Thyroid gland (tissue), 4 donors: Measurements from ENCODE around the gene PGAP3. TPM values are rescaled to one million over a fixed set of nuclear protein-coding genes. Genes with fewer than 3 reads are reported as not detected.
A peak's percentile ranks its signal among the peaks of the same experiment; 100 is the strongest.

ENCODE experiments used
- DNase-seq, 2 donors: peaks; one replicate each; pipeline ENCODE4 v3.0.0-alpha.2; 2019
- H3K27ac ChIP-seq, 3 donors: fragments of 200-600 bp; sonication (generic); 1 replicate in 2 of 3; 2 replicates in 1 of 3; pipeline ENCODE4 v1.5.1; 2016 to 2019; ENCODE audit warnings: mild to moderate bottlenecking in 1 of 3, moderate library complexity in 1 of 3
- H3K27me3 ChIP-seq: fragments of 200-600 bp; sonication (generic); one replicate; pipeline ENCODE4 v1.5.1; 2019
- H3K36me3 ChIP-seq, 2 donors: fragments of 200-600 bp; sonication (generic); one replicate each; pipeline ENCODE4 v1.5.1; 2016 to 2019
- H3K4me1 ChIP-seq, 2 donors: fragments of 200-600 bp; sonication (generic); one replicate each; pipeline ENCODE4 v1.5.1; 2017 to 2019
- H3K4me3 ChIP-seq, 3 donors: fragments of 200-600 bp; sonication (generic); replicated peaks in 1 of 3; 1 replicate in 2 of 3; 2 replicates in 1 of 3; pipeline ENCODE4 v1.5.1; 2016; ENCODE audit warnings: mild to moderate bottlenecking in 1 of 3
- H3K9me3 ChIP-seq: fragments of 200-600 bp; sonication (generic); one replicate; pipeline ENCODE4 v1.5.1; 2017
- CTCF ChIP-seq, 6 experiments: fragments of 200-600 bp in 3 of 6; fragments of 450-650 bp in 3 of 6; sonication (generic) in 3 of 6; IDR thresholded peaks; one replicate each; pipeline ENCODE4 v1.5.1; 2016 to 2019; ENCODE audit warnings: antibody characterized with exemption in 6 of 6, mild to moderate bottlenecking in 2 of 6, inconsistent platforms in 1 of 6, moderate library complexity in 1 of 6
- POLR2A ChIP-seq, 2 donors: fragments of 450-650 bp; IDR thresholded peaks; one replicate each; pipeline ENCODE4 v1.6.1; 2017; ENCODE audit warnings: antibody characterized with exemption in 2 of 2, mild to moderate bottlenecking in 2 of 2, moderate library complexity in 1 of 2
- WGBS, 2 donors: methylation state at CpG; one replicate each; pipeline ENCODE4 v1.1.5; 2017; 5-methylcytosine and 5-hydroxymethylcytosine counted together
- intact Hi-C: fragments of 100-400 bp; cut with DNase I; formaldehyde crosslinking; loops from one replicate; pipeline ENCODE4 v1.15.1; 2023
- total RNA-seq, 4 donors: library from RNA; depleted of rRNA; stranded (reverse); fragments of >200 nt; gene quantifications; one replicate each; pipeline ENCODE4 v1.2.3, GENCODE V29; 2016

Gene PGAP3
- total RNA-seq, 4 donors from 2014 or later, result 55.6 to 88.1 (median 72.7) TPM

GRCh38 chr17:39683295-39683939 is 4.4 kb downstream of the PGAP3 start:
- 89 to 95% methylated on average over 9 of the region's 9 CpGs for WGBS, 2 donors

DNA sequence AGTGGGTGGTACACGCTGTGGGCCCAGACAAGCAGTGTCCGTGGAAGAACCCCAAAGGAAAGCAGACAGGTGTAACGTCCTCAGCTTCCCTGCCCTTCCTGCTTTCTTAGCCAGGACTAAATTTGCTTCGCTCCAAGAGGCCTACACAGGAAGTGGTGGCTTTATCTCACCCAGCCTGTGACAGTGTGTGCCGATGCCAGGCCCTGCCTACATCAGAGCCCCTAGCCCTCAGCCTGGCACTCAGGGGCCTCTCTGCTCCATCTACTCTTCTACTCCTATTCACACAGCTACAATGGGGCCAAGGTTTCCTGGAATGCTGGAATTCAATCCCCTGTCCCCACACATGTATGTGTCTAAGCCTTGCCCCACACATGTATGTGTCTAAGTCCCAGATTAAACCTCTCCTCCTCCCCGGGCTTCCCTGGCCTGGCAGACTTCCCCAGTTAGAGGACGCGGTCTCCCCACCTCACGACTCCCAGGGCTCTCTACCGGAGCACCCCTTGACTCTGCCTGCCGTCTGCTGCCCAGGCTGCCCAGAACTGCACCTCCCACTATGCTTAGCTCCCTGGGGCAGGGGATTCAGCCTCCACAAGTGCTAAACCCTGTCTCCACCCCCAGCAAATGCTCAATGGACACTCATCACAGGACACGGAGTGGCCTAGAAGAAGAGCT is 8.2 kb downstream of the PGAP3 start:
- WGBS, 2 donors, result 75 to 87% methylated on average over 12 of the region's 12 CpGs
- Histone ChIP-seq H3K4me3 (no peak overlapping the region), H3K27ac (peak overlapping the region; percentile 91 to 95 (median 93)), H3K4me1 (peaks cover 48 to 59% of the 10 kb centered on the region in 2 donors), H3K9me3 (no peaks in the 10 kb centered on the region), H3K27me3 (no peaks in the 10 kb centered on the region), H3K36me3 (peaks cover 0 to 5% of the 10 kb centered on the region in 2 donors)
- no peak for TF ChIP-seq POLR2A (IDR thresholded peaks at IDR 0.05)
- TF ChIP-seq CTCF (IDR thresholded peaks at IDR 0.05), result no peak
- DNase-seq, result no peak
- intact Hi-C loops, result no loop called here

More at GRCh38 chr17:39683295-39683939, 4.4 kb downstream of the PGAP3 start:
- no peaks in the 10 kb centered on the region for H3K27me3 ChIP-seq
- no peak for DNase-seq
- TF ChIP-seq CTCF (IDR thresholded peaks at IDR 0.05), result no peak
- TF ChIP-seq POLR2A (IDR thresholded peaks at IDR 0.05), result no peak
- no peaks in the 10 kb centered on the region for H3K9me3 ChIP-seq
- no peak overlapping the region for H3K4me3 ChIP-seq
- H3K36me3 ChIP-seq, result peaks cover 0 to 5% of the 10 kb centered on the region in 2 donors
- H3K4me1 ChIP-seq, result peaks cover 13 to 35% of the 10 kb centered on the region in 2 donors
- no peak overlapping the region for H3K27ac ChIP-seq
- intact Hi-C loops, result no loop called here

DNA sequence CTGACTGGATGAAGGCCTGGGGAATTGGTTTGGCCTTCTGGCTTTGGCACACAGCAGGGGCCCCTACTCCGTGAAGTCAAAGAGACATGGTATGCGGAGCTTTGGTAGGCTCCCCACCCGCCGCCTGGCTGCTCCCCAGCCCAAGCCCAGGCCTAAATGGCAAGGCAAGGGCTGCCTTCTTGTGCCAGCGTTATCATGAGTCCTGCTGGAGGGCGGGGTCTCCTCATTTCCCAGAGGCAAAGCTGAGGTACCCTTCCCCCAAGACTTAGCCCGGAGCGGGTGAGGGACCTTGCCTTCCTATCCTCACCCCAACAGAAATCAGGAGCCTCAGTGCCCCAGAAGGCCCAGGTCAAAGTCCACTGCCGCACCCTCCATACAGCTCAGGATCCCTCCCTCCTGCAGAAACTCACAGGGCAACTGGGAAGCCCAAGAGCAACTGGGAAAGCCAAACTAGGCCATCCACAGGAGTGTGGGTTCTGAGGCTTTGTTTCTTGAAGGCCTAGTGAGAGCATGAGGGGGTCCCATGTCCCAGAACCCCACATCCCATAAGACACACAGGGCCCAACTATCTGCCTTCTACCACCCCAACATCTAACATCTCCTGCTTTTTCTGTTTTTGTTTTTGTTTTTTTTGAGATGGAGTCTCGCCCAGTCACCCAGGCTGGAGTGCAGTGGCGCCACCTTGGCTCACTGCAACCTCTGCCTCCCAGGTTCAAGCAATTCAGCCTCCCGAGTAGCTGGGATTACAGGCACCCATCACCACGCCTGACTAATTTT is 9.3 kb downstream of the PGAP3 start:
- Histone ChIP-seq H3K4me1 (peaks cover 49 to 62% of the 10 kb centered on the region in 2 donors), H3K27ac (peak overlapping the region; percentile 91 to 95 (median 93)), H3K4me3 (no peak overlapping the region), H3K27me3 (no peaks in the 10 kb centered on the region), H3K9me3 (no peaks in the 10 kb centered on the region), H3K36me3 (peaks cover 0 to 5% of the 10 kb centered on the region in 2 donors)
- TF ChIP-seq CTCF (IDR thresholded peaks at IDR 0.05) (no peak), POLR2A (IDR thresholded peaks at IDR 0.05) (no peak)
- 74 to 75% methylated on average over 9 to 10 of the region's 13 CpGs for WGBS, 2 donors
- peak in 1 of 2 donors; percentile 43 for DNase-seq
- intact Hi-C loops, result no loop called here

DNA sequence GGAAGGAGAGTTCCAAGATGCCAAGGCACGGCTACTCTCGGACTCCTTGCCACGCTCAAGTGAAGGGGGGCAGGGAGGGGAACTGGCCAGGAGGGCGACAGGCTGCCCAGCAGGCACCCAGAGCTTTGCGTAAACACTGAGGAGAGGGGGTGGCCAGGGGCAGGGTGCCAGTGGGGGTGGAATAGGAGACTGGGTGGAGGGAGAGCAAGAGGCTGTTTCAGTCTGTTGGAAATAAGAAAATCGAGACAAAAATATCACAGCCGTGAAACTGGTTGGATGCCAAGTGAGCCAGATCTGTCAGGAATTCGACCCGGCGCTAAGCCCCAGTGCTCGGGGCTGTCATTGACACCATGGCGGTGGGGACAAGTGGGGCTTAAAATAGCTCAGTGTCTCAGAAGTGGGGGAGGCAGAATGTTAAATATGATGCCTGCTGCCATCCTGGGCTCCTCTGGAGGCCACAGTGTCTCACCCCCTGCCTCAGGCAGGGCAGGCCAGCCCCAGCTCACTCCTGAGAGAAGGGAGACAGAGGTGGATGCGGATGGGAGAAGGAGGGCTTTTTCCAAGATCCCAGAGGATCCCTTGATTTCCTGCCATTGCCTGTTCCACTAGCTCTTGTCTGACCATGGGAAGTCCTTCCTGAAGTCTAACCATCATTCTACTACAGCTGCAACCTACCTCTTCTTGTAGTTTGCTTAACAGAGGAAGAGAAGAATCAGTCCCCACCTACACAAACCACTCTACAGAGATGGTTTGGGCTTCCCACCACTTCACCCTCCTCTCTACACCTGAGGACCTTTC is 10.1 kb downstream of the PGAP3 start:
- no peaks in the 10 kb centered on the region for H3K27me3 ChIP-seq
- H3K27ac ChIP-seq, result peak overlapping the region; percentile 91 to 95 (median 93)
- peaks cover 49 to 62% of the 10 kb centered on the region in 2 donors for H3K4me1 ChIP-seq
- 29 to 33% methylated on average over 13 of the region's 13 CpGs for WGBS, 2 donors
- TF ChIP-seq CTCF (IDR thresholded peaks at IDR 0.05), result peak in 1 of 6 experiments; percentile 9
- peak in 1 of 2 donors; percentile 17 for TF ChIP-seq POLR2A (IDR thresholded peaks at IDR 0.05)
- H3K4me3 ChIP-seq, result no peak overlapping the region
- no peaks in the 10 kb centered on the region for H3K9me3 ChIP-seq
- DNase-seq, result peak; percentile 99
- intact Hi-C loops, result no loop called here
- no peaks in the 10 kb centered on the region for H3K36me3 ChIP-seq
